CD4-positive, alpha-beta T cell (primary cell): ENCODE measurements around the gene TRIM15. TPM values are rescaled to one million over a fixed set of nuclear protein-coding genes. Genes with fewer than 3 reads are reported as not detected.

Experiments used
- ATAC-seq: fragments of 200-7000 bp; cut with Tn5 transposase; one replicate; pipeline ENCODE4 v1.10.0; 2022; ENCODE audit warnings: mild to moderate bottlenecking; ENCODE audit not compliant: poor library complexity
- CTCF ChIA-PET: fragments of 350-600 bp; sonication (Branson Sonifier 250); formaldehyde crosslinking; loops from one replicate; lab custom pipeline; 2021; ENCODE audit warnings: antibody characterized with exemption, inconsistent platforms; lab: Charles Lee
- POLR2A ChIA-PET: fragments of 350-600 bp; sonication (Branson Sonifier 250); formaldehyde crosslinking; loops from one replicate; lab custom pipeline; 2021; ENCODE audit warnings: antibody characterized with exemption, inconsistent platforms; lab: Charles Lee
- DNase-seq, 14 experiments: peaks; one replicate each; pipeline ENCODE4 v3.0.0-alpha.2; 2013 to 2020; ENCODE audit warnings: mixed read lengths in 2 of 14
- H3K27ac ChIP-seq, 2 donors: one replicate each; pipeline versions ENCODE4 v1.5.1 to v1.7.0; 2013; ENCODE audit warnings: low read length in 2 of 2, low read depth in 1 of 2, mild to moderate bottlenecking in 1 of 2
- H3K27me3 ChIP-seq, 2 experiments: 1 replicate in 1 of 2; 2 replicates in 1 of 2; pipeline versions ENCODE4 v1.6.1 to v1.7.0; 2013; ENCODE audit warnings: low read length in 2 of 2, control low read depth in 1 of 2, mild to moderate bottlenecking in 1 of 2, moderate library complexity in 1 of 2; ENCODE audit not compliant: insufficient read depth in 2 of 2, control insufficient read depth in 1 of 2
- H3K36me3 ChIP-seq: one replicate; pipeline ENCODE4 v1.6.1; 2013; ENCODE audit warnings: low read length, control low read depth; ENCODE audit not compliant: insufficient read depth
- H3K4me1 ChIP-seq: one replicate; pipeline ENCODE4 v1.6.1; 2013; ENCODE audit warnings: low read length, control low read depth; ENCODE audit not compliant: insufficient read depth
- H3K4me3 ChIP-seq: one replicate; pipeline ENCODE4 v1.5.1; 2013; ENCODE audit warnings: mild to moderate bottlenecking, low read length, moderate library complexity
- H3K9me3 ChIP-seq, 2 experiments: 1 replicate in 1 of 2; 2 replicates in 1 of 2; pipeline versions ENCODE4 v1.6.1 to v1.7.0; 2013; ENCODE audit warnings: low read length in 2 of 2, mild to moderate bottlenecking in 2 of 2, control low read depth in 1 of 2, moderate library complexity in 1 of 2; ENCODE audit not compliant: control insufficient read depth in 1 of 2, insufficient read depth in 1 of 2
- H3K27ac Mint-ChIP-seq: one replicate; pipeline ENCODE4 v1.8.0; 2020; ENCODE audit warnings: mixed read lengths
- H3K27me3 Mint-ChIP-seq: one replicate; pipeline ENCODE4 v1.8.0; 2021; ENCODE audit warnings: mixed read lengths
- H3K36me3 Mint-ChIP-seq: one replicate; pipeline ENCODE4 v1.8.0; 2021; ENCODE audit warnings: low read depth, mixed read lengths
- H3K4me1 Mint-ChIP-seq: one replicate; pipeline ENCODE4 v1.8.0; 2021; ENCODE audit warnings: low read depth, mixed read lengths
- H3K4me3 Mint-ChIP-seq: one replicate; pipeline ENCODE4 v1.8.0; 2020; ENCODE audit warnings: mild to moderate bottlenecking, mixed read lengths
- H3K9me3 Mint-ChIP-seq: one replicate; pipeline ENCODE4 v1.8.0; 2020; ENCODE audit warnings: mixed read lengths
- CTCF ChIP-seq: fragments of 200-600 bp; IDR thresholded peaks from one replicate; pipeline ENCODE4 v1.8.0; 2022; ENCODE audit warnings: antibody characterized with exemption, mild to moderate bottlenecking
- intact Hi-C, 2 experiments: fragments of 100-400 bp; cut with DNase I in 1 of 2; cut with micrococcal nuclease in 1 of 2; formaldehyde crosslinking; loops; one replicate each; pipeline versions ENCODE4 v1.15.1 to v1.9.0; 2023 to 2025; cut with DNase I, micrococcal nuclease
- total RNA-seq, 174 experiments: library from RNA in 2 of 174; stranded (reverse) in 2 of 174; gene quantifications; one replicate each; pipeline ENCODE4 v1.2.3 and lab custom pipeline; 2021 to 2026

The TRIM15 gene
- total RNA-seq, 2 experiments from 2014 or later, result not detected

- ChIA-PET POLR2A (interaction anchor here (0.5 kb wide), 1 partner anchor 483 kb away, joined by 3 read pairs; no protein-coding TSS in a partner anchor), CTCF (no interaction called here)
- peaks cover 76% of the 10 kb centered on the region for H3K36me3 ChIP-seq
- peaks cover 6% of the 10 kb centered on the region for H3K4me1 ChIP-seq
- H3K9me3 ChIP-seq, result no peaks in the 10 kb centered on the region
- Mint-ChIP-seq H3K36me3 (peaks cover 90% of the 10 kb centered on the region), H3K9me3 (no peaks in the 10 kb centered on the region), H3K27ac (no peak overlapping the region), H3K4me3 (no peak overlapping the region), H3K27me3 (no peaks in the 10 kb centered on the region), H3K4me1 (peaks cover 28% of the 10 kb centered on the region)
- no peak for TF ChIP-seq CTCF
- no peak overlapping the region for H3K4me3 ChIP-seq
- DNase-seq, result no peak
- ATAC-seq, result no peak
- H3K27me3 ChIP-seq, result no peaks in the 10 kb centered on the region
- peak overlapping the region in 1 of 2 donors; percentile 30 for H3K27ac ChIP-seq
- intact Hi-C loops, result no loop called here
Observed at GRCh38 chr6:30198166-30199084, 35.1 kb downstream of the TRIM15 start.

GRCh38 chr6:30200551-30201281, 37.4 kb downstream of the TRIM15 start:
- Mint-ChIP-seq H3K4me3 (no peak overlapping the region), H3K27ac (peak overlapping the region; percentile 11), H3K9me3 (no peaks in the 10 kb centered on the region), H3K27me3 (no peaks in the 10 kb centered on the region), H3K4me1 (peaks cover 46% of the 10 kb centered on the region), H3K36me3 (peaks cover 78% of the 10 kb centered on the region)
- no peaks in the 10 kb centered on the region for H3K9me3 ChIP-seq
- TF ChIP-seq CTCF, result no peak
- POLR2A ChIA-PET, result no interaction called here
- H3K4me3 ChIP-seq, result no peak overlapping the region
- CTCF ChIA-PET, result no interaction called here
- no peaks in the 10 kb centered on the region for H3K27me3 ChIP-seq
- DNase-seq (peak in 2 of 14 experiments; percentile 15 to 28), ATAC-seq (no peak)
- peaks cover 74% of the 10 kb centered on the region for H3K36me3 ChIP-seq
- intact Hi-C loops, result no loop called here
- H3K4me1 ChIP-seq, result peaks cover 18% of the 10 kb centered on the region
- no peak overlapping the region for H3K27ac ChIP-seq

GRCh38 chr6:30202366-30202765, 39.0 kb downstream of the TRIM15 start:
- Mint-ChIP-seq H3K9me3 (no peaks in the 10 kb centered on the region), H3K27ac (no peak overlapping the region), H3K4me3 (no peak overlapping the region), H3K27me3 (no peaks in the 10 kb centered on the region), H3K36me3 (peaks cover 63% of the 10 kb centered on the region), H3K4me1 (peaks cover 60% of the 10 kb centered on the region)
- DNase-seq (no peak), ATAC-seq (no peak)
- ChIA-PET POLR2A (no interaction called here), CTCF (no interaction called here)
- no peak overlapping the region for H3K27ac ChIP-seq
- no peaks in the 10 kb centered on the region for H3K27me3 ChIP-seq
- intact Hi-C loops, result no loop called here
- H3K36me3 ChIP-seq, result peaks cover 68% of the 10 kb centered on the region
- H3K4me1 ChIP-seq, result peaks cover 32% of the 10 kb centered on the region
- H3K9me3 ChIP-seq, result no peaks in the 10 kb centered on the region
- H3K4me3 ChIP-seq, result no peak overlapping the region
- TF ChIP-seq CTCF, result no peak
